CD14-positive monocyte (primary cell): ENCODE data around the gene MACROD2. TPM values are rescaled to one million over a fixed set of nuclear protein-coding genes. Genes with fewer than 3 reads are reported as not detected.

Source experiments
- DNase-seq, 3 donors: peaks; one replicate each; pipeline ENCODE4 v3.0.0-alpha.2; 2011 to 2022
- H2AFZ ChIP-seq: 2 replicates; pipeline ENCODE4 v1.6.0; 2012; ENCODE audit warnings: mild to moderate bottlenecking, low read depth, low read length, inconsistent platforms; ENCODE audit not compliant: insufficient read depth, poor library complexity, severe bottlenecking
- H3K27ac ChIP-seq, 2 donors: 1 replicate in 1 of 2; 2 replicates in 1 of 2; pipeline ENCODE4 v1.5.1; 2012 to 2013; ENCODE audit warnings: low read length in 2 of 2, control low read depth in 1 of 2, inconsistent platforms in 1 of 2, low read depth in 1 of 2, mild to moderate bottlenecking in 1 of 2
- H3K27me3 ChIP-seq, 2 donors: one replicate each; pipeline versions ENCODE4 v1.6.0 to v1.6.1; 2011 to 2013; ENCODE audit warnings: low read length in 2 of 2; ENCODE audit not compliant: control insufficient read depth in 2 of 2, insufficient read depth in 2 of 2
- H3K36me3 ChIP-seq, 2 donors: replicated peaks in 1 of 2; 1 replicate in 1 of 2; 2 replicates in 1 of 2; pipeline versions ENCODE4 v1.5.1 to v1.6.1; 2012 to 2013; ENCODE audit warnings: low read length in 2 of 2, control low read depth in 1 of 2, inconsistent platforms in 1 of 2, mild to moderate bottlenecking in 1 of 2; ENCODE audit not compliant: insufficient read depth in 2 of 2, control insufficient read depth in 1 of 2
- H3K4me1 ChIP-seq, 2 donors: 1 replicate in 1 of 2; 2 replicates in 1 of 2; pipeline versions ENCODE4 v1.5.1 to v1.6.1; 2012 to 2013; ENCODE audit warnings: low read length in 2 of 2, control low read depth in 1 of 2, inconsistent platforms in 1 of 2, mild to moderate bottlenecking in 1 of 2, moderate library complexity in 1 of 2; ENCODE audit not compliant: insufficient read depth in 2 of 2, control insufficient read depth in 1 of 2
- H3K4me2 ChIP-seq: replicated peaks from 2 replicates; pipeline ENCODE3; 2012; ENCODE audit warnings: low read length, moderate library complexity, mild to moderate bottlenecking; ENCODE audit not compliant: poor library complexity, severe bottlenecking; ENCODE audit errors: extremely low read depth
- H3K4me3 ChIP-seq, 3 experiments: fragments of 200-600 bp in 1 of 3; sonication (generic) in 1 of 3; replicated peaks in 1 of 3; 1 replicate in 2 of 3; 2 replicates in 1 of 3; pipeline ENCODE4 v1.5.1; 2011 to 2013; ENCODE audit warnings: low read length in 3 of 3, mild to moderate bottlenecking in 3 of 3, control low read depth in 2 of 3, low read depth in 2 of 3, inconsistent platforms in 1 of 3, moderate library complexity in 1 of 3
- H3K79me2 ChIP-seq: 2 replicates; pipeline ENCODE4 v1.6.0; 2012; ENCODE audit warnings: mild to moderate bottlenecking, control low read depth, inconsistent platforms, low read length, moderate library complexity; ENCODE audit not compliant: insufficient read depth
- H3K9ac ChIP-seq: 2 replicates; pipeline ENCODE4 v1.6.0; 2017; ENCODE audit warnings: low read length, mild to moderate bottlenecking; ENCODE audit not compliant: insufficient read depth, poor library complexity, severe bottlenecking
- H3K9me3 ChIP-seq, 2 donors: replicated peaks in 1 of 2; 1 replicate in 1 of 2; 2 replicates in 1 of 2; pipeline versions ENCODE4 v1.5.1 to v1.6.1; 2012 to 2013; ENCODE audit warnings: low read length in 2 of 2, control low read depth in 1 of 2; ENCODE audit not compliant: control insufficient read depth in 1 of 2, insufficient read depth in 1 of 2
- H4K20me1 ChIP-seq: 2 replicates; pipeline ENCODE4 v1.6.0; 2012; ENCODE audit warnings: mild to moderate bottlenecking, low read length, control low read depth, moderate library complexity; ENCODE audit not compliant: insufficient read depth
- H3K27ac Mint-ChIP-seq, 7 donors: one replicate each; pipeline ENCODE4 v1.8.0; 2020; ENCODE audit warnings: mild to moderate bottlenecking in 7 of 7, mixed read lengths in 7 of 7, moderate library complexity in 6 of 7, inconsistent platforms in 2 of 7
- H3K27me3 Mint-ChIP-seq, 3 donors: one replicate each; pipeline ENCODE4 v1.8.0; 2021 to 2022; ENCODE audit warnings: low read depth in 3 of 3, mild to moderate bottlenecking in 3 of 3, mixed read lengths in 3 of 3, moderate library complexity in 3 of 3, inconsistent platforms in 1 of 3
- H3K36me3 Mint-ChIP-seq, 2 donors: one replicate each; pipeline ENCODE4 v1.8.0; 2020; ENCODE audit warnings: mixed read lengths in 2 of 2, inconsistent platforms in 1 of 2, mild to moderate bottlenecking in 1 of 2
- H3K4me1 Mint-ChIP-seq: one replicate; pipeline ENCODE4 v1.8.0; 2020; ENCODE audit warnings: mild to moderate bottlenecking, mixed read lengths
- H3K4me3 Mint-ChIP-seq, 2 donors: one replicate each; pipeline ENCODE4 v1.8.0; 2020; ENCODE audit warnings: mild to moderate bottlenecking in 2 of 2, mixed read lengths in 2 of 2, moderate library complexity in 1 of 2
- H3K9me3 Mint-ChIP-seq, 7 donors: one replicate each; pipeline ENCODE4 v1.8.0; 2020 to 2022; ENCODE audit warnings: mixed read lengths in 7 of 7, mild to moderate bottlenecking in 6 of 7, moderate library complexity in 6 of 7, inconsistent platforms in 2 of 7
- WGBS: methylation state at CpG from one replicate; pipeline ENCODE4 v1.1.5; 2013; ENCODE audit warnings: missing lambda C conversion rate; ENCODE audit not compliant: insufficient coverage; 5-methylcytosine and 5-hydroxymethylcytosine counted together
- intact Hi-C, 2 donors: fragments of 100-400 bp; cut with micrococcal nuclease; formaldehyde crosslinking; loops; one replicate each; pipeline versions ENCODE4 v1.15.0 to v1.15.1; 2023
- polyA plus RNA-seq, 3 donors: library from polyadenylated mRNA; depleted of rRNA in 1 of 3; unstranded in 2 of 3; stranded (reverse) in 1 of 3; fragments of 300-500 nt in 2 of 3; fragments of >200 nt in 1 of 3; fragmentation: Illumina TruSeq in 2 of 3; gene quantifications; 1 replicate in 2 of 3; 2 replicates in 1 of 3; pipeline ENCODE4 v1.2.3, GENCODE V29; 2012 to 2021
- TF ChIP-seq, protein P1 (sequence below): fragments of 200-600 bp; IDR thresholded peaks from one replicate; pipeline ENCODE4 v1.8.0; 2022; ENCODE audit warnings: antibody characterized with exemption, mild to moderate bottlenecking

The MACROD2 gene
- polyA plus RNA-seq, 3 donors: 0.23 TPM; not detected in 2

DNA sequence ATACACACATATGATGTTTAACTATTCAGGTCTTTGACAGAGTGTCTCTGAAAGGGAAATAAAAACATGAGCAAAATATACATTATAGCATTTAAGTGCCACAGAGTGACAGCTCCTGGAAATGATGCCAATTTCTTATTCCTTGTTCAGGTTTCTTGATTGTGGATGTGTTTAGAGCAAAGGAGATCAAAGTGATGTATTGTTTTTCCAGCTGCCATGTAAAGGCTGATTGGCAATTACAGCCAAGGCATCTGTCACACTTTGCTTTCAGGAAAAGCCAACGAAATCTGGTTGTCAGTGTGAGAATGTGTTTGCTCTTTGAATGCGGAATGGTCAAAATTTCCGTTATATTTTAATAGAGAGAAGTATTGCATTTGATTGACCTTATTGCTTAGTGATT, 689.9 kb downstream of the MACROD2 start:
- TF ChIP-seq, protein P1, sequence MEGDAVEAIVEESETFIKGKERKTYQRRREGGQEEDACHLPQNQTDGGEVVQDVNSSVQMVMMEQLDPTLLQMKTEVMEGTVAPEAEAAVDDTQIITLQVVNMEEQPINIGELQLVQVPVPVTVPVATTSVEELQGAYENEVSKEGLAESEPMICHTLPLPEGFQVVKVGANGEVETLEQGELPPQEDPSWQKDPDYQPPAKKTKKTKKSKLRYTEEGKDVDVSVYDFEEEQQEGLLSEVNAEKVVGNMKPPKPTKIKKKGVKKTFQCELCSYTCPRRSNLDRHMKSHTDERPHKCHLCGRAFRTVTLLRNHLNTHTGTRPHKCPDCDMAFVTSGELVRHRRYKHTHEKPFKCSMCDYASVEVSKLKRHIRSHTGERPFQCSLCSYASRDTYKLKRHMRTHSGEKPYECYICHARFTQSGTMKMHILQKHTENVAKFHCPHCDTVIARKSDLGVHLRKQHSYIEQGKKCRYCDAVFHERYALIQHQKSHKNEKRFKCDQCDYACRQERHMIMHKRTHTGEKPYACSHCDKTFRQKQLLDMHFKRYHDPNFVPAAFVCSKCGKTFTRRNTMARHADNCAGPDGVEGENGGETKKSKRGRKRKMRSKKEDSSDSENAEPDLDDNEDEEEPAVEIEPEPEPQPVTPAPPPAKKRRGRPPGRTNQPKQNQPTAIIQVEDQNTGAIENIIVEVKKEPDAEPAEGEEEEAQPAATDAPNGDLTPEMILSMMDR: no peak
- Mint-ChIP-seq H3K4me3 (no peak overlapping the region), H3K4me1 (no peaks in the 10 kb centered on the region), H3K27me3 (no peaks in the 10 kb centered on the region), H3K9me3 (peaks cover 0 to 8% (median 0%) of the 10 kb centered on the region in 7 donors), H3K36me3 (no peaks in the 10 kb centered on the region), H3K27ac (no peak overlapping the region)
- Histone ChIP-seq H3K9ac (no peak overlapping the region), H3K9me3 (peaks cover 0 to 4% of the 10 kb centered on the region in 2 donors), H2AFZ (no peak overlapping the region), H3K4me3 (no peak overlapping the region), H3K4me1 (no peaks in the 10 kb centered on the region), H4K20me1 (no peaks in the 10 kb centered on the region), H3K79me2 (no peaks in the 10 kb centered on the region), H3K4me2 (no peak overlapping the region), H3K27ac (no peak overlapping the region), H3K27me3 (no peaks in the 10 kb centered on the region), H3K36me3 (no peaks in the 10 kb centered on the region)
- DNase-seq: no peak
- 78% methylated on average over 3 of the region's 3 CpGs for WGBS
- intact Hi-C loops: no loop called here

DNA sequence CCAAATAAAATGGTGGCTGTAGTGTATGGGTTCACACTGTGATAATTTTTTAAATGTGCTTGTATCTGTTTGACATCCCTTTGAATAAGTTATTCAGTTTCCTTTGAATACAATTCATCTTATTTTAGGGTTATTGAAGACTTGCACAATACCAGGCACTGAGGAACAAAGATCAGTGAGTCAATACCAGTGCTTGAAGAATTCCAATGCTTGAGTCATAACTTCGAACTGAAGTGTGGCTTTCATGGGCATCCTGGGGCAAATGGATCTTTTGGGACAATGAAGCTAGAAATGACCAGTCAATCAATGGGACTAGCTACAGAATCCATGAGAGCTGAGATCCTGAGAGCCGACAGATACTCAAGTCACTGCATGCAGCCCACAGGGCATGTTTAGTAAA, 692.0 kb downstream of the MACROD2 start:
- Histone ChIP-seq H3K4me2 (no peak overlapping the region), H3K36me3 (no peaks in the 10 kb centered on the region), H2AFZ (no peak overlapping the region), H4K20me1 (no peaks in the 10 kb centered on the region), H3K9ac (no peak overlapping the region), H3K4me1 (no peaks in the 10 kb centered on the region), H3K4me3 (no peak overlapping the region), H3K27me3 (no peaks in the 10 kb centered on the region), H3K79me2 (no peaks in the 10 kb centered on the region), H3K27ac (no peak overlapping the region), H3K9me3 (peaks cover 2 to 4% of the 10 kb centered on the region in 2 donors)
- H3K27ac Mint-ChIP-seq: no peak overlapping the region
- intact Hi-C loops: no loop called here
- H3K4me1 Mint-ChIP-seq: no peaks in the 10 kb centered on the region
- 80% methylated on average over 1 of the region's 2 CpGs for WGBS
- TF ChIP-seq, protein P1: no peak
- peaks cover 0 to 10% (median 1%) of the 10 kb centered on the region in 7 donors for H3K9me3 Mint-ChIP-seq
- no peak for DNase-seq
- H3K4me3 Mint-ChIP-seq: no peak overlapping the region
- no peaks in the 10 kb centered on the region for H3K27me3 Mint-ChIP-seq
- no peaks in the 10 kb centered on the region for H3K36me3 Mint-ChIP-seq
